DMS 273 treated with DMSO at 0.1 percent for 48 hours (cell line): ENCODE results near the gene C5orf52.
"Not testable (repeated sequence)": the region's sequence is repeated elsewhere in the genome, so short reads cannot be mapped to it uniquely, and the experiment has no call there.

Source experiments
- DNase-seq: peaks from one replicate; lab custom pipeline; 2025; lab: John Stamatoyannopoulos, UW

C5orf52 gene

DNA sequence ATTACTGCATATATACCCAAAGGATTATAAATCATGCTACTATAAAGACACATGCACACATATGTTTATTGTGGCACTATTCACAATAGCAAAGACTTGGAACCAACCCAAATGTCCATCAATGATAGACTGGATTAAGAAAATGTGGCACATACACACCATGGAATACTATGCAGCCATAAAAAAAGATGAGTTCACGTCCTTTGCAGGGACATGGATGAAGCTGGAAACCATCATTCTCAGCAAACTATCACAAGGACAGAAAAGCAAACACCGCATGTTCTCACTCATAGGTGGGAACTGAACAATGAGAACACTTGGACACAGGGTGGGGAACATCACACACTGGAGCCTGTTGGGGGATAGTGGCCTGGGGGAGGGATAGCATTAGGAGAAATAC, 55.3 kb downstream of the C5orf52 start:
- not testable (repeated sequence) for DNase-seq

GRCh38 chr5:157727858-157728257, 56.5 kb downstream of the C5orf52 start:
- not testable (repeated sequence) for DNase-seq
